ENCODE measurements around the gene TRIM46.

The TRIM46 gene

DNA sequence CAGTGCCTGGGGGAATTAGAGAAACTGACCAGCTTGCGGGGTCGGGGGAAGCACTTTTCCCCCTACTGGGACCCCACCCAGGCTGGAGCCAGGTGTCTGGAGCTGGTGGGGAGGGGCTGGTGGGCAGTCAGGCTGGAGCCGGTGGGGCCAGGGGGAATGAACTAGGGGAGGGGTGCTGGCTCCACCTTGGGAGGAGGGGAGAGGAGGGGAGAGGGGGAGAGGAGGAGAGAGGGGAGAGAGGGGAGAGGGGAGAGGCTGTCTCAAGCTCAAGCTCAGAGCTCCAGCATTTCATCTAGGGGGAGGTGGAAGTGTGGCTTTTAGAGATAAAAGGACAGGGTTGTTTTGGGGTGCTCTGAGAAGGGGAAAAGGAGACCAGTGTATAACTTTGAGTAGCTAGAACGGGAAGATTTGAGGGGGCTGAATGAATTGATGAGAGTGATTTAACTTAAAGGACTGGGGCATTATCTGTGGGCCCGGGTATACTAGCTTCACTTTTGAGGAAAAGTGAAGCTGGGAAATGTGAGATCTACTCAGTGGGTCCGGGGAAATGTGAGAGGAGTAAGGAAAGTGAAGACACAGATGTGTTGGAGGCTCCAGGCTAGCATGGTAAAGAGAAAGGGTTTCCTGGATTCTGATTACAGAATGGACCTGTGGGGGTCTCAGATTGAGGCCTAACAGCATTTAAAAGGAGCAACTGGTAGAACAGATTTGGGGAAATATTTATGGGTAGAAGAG lies 43.2 kb upstream of the TRIM46 start:
- Histone ChIP-seq H3K4me2 (no peak overlapping the region), H3K79me2 (ENCODE audit: insufficient read depth, low read depth) (no peaks in the 10 kb centered on the region), H3K4me1 (ENCODE audit: low read depth, poor library complexity, severe bottlenecking) (peaks cover 36% of the 10 kb centered on the region), H3K9ac (no peak overlapping the region), H3K27ac (no peak overlapping the region), H3K4me3 (IDR thresholded peaks at IDR 0.05; ENCODE audit: insufficient read depth, low read depth, low read length) (no peak overlapping the region), H3K27me3 (ENCODE audit: insufficient read depth, low read depth) (peaks cover 43% of the 10 kb centered on the region), H2AFZ (ENCODE audit: low read depth) (no peak overlapping the region), H4K20me1 (ENCODE audit: insufficient read depth) (no peaks in the 10 kb centered on the region), H3K36me3 (ENCODE audit: insufficient read depth) (no peaks in the 10 kb centered on the region)
- TF ChIP-seq, protein P1, sequence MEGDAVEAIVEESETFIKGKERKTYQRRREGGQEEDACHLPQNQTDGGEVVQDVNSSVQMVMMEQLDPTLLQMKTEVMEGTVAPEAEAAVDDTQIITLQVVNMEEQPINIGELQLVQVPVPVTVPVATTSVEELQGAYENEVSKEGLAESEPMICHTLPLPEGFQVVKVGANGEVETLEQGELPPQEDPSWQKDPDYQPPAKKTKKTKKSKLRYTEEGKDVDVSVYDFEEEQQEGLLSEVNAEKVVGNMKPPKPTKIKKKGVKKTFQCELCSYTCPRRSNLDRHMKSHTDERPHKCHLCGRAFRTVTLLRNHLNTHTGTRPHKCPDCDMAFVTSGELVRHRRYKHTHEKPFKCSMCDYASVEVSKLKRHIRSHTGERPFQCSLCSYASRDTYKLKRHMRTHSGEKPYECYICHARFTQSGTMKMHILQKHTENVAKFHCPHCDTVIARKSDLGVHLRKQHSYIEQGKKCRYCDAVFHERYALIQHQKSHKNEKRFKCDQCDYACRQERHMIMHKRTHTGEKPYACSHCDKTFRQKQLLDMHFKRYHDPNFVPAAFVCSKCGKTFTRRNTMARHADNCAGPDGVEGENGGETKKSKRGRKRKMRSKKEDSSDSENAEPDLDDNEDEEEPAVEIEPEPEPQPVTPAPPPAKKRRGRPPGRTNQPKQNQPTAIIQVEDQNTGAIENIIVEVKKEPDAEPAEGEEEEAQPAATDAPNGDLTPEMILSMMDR (conservative IDR thresholded peaks at IDR 0.05; ENCODE audit: low read depth, low read length): no peak

DNA sequence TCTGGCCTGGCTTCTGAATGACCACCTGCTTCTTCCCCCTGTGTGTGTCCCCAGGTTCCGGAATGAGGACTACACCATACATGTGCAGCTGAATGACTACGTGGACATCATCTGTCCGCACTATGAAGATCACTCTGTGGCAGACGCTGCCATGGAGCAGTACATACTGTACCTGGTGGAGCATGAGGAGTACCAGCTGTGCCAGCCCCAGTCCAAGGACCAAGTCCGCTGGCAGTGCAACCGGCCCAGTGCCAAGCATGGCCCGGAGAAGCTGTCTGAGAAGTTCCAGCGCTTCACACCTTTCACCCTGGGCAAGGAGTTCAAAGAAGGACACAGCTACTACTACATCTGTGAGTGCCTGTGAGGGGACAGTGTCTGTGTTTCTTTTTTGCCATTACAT lies 42.4 kb upstream of the TRIM46 start:
- H4K20me1 ChIP-seq (ENCODE audit: insufficient read depth): no peaks in the 10 kb centered on the region
- H3K27me3 ChIP-seq (ENCODE audit: insufficient read depth, low read depth): peaks cover 35% of the 10 kb centered on the region
- H3K79me2 ChIP-seq (ENCODE audit: insufficient read depth, low read depth): no peaks in the 10 kb centered on the region
- H3K4me3 ChIP-seq (IDR thresholded peaks at IDR 0.05; ENCODE audit: insufficient read depth, low read depth, low read length): no peak overlapping the region
- no peak overlapping the region for H3K27ac ChIP-seq
- TF ChIP-seq, protein P1 (conservative IDR thresholded peaks at IDR 0.05; ENCODE audit: low read depth, low read length): no peak
- no peak overlapping the region for H3K4me2 ChIP-seq
- H3K36me3 ChIP-seq (ENCODE audit: insufficient read depth): no peaks in the 10 kb centered on the region
- H3K4me1 ChIP-seq (ENCODE audit: low read depth, poor library complexity, severe bottlenecking): peaks cover 36% of the 10 kb centered on the region
- no peak overlapping the region for H3K9ac ChIP-seq
- H2AFZ ChIP-seq (ENCODE audit: low read depth): no peak overlapping the region

DNA sequence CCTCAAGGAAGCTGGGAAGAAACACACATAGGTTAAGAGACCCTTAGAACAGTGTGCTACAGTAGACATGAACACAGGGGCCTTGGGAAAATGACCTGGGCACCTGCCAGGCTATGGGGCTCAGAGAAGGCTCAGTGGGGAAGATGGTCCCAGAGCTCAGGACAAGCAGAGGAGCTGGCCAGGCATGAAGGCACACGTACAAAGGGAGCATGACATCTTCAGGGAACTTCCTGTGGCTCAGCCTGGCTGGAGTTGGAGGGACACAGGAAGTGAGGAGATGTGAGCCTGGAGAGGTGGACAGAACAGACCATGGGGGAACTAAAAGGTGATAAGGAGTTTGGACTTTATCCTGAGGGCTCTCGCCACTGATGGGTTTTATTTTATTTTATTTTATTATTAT lies 41.8 kb upstream of the TRIM46 start:
- no peak overlapping the region for H3K4me3 ChIP-seq (IDR thresholded peaks at IDR 0.05; ENCODE audit: insufficient read depth, low read depth, low read length)
- H3K36me3 ChIP-seq (ENCODE audit: insufficient read depth): no peaks in the 10 kb centered on the region
- peaks cover 29% of the 10 kb centered on the region for H3K27me3 ChIP-seq (ENCODE audit: insufficient read depth, low read depth)
- no peak overlapping the region for H3K4me2 ChIP-seq
- no peak overlapping the region for H3K9ac ChIP-seq
- H3K4me1 ChIP-seq (ENCODE audit: low read depth, poor library complexity, severe bottlenecking): peaks cover 34% of the 10 kb centered on the region
- H2AFZ ChIP-seq (ENCODE audit: low read depth): no peak overlapping the region
- 0 out of 2 replicates have a peak, but pooled peaks cover 3% of the 10 kb centered on the region for H3K79me2 ChIP-seq (ENCODE audit: insufficient read depth, low read depth)
- no peak overlapping the region for H3K27ac ChIP-seq
- no peaks in the 10 kb centered on the region for H4K20me1 ChIP-seq (ENCODE audit: insufficient read depth)
- TF ChIP-seq, protein P1 (conservative IDR thresholded peaks at IDR 0.05; ENCODE audit: low read depth, low read length): no peak

DNA sequence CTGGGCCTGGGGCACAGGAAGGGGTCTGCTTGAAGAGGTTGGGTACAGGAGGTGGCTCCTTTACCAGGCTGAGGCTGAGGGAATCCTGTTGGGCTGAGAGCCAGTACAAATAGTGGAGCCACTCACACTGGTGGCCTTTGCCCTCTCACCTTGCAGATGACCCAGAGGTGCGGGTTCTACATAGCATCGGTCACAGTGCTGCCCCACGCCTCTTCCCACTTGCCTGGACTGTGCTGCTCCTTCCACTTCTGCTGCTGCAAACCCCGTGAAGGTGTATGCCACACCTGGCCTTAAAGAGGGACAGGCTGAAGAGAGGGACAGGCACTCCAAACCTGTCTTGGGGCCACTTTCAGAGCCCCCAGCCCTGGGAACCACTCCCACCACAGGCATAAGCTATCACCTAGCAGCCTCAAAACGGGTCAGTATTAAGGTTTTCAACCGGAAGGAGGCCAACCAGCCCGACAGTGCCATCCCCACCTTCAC lies 39.8 kb upstream of the TRIM46 start:
- H4K20me1 ChIP-seq (ENCODE audit: insufficient read depth): no peaks in the 10 kb centered on the region
- H3K9ac ChIP-seq: no peak overlapping the region
- H3K4me2 ChIP-seq: no peak overlapping the region
- TF ChIP-seq, protein P1 (conservative IDR thresholded peaks at IDR 0.05; ENCODE audit: low read depth, low read length): no peak
- H3K27me3 ChIP-seq (ENCODE audit: insufficient read depth, low read depth): peaks cover 9% of the 10 kb centered on the region; the same call in 1 of the 2 replicates
- peaks cover 16% of the 10 kb centered on the region; the same call in 1 of the 2 replicates for H3K79me2 ChIP-seq (ENCODE audit: insufficient read depth, low read depth)
- no peak overlapping the region for H2AFZ ChIP-seq (ENCODE audit: low read depth)
- peaks cover 25% of the 10 kb centered on the region for H3K4me1 ChIP-seq (ENCODE audit: low read depth, poor library complexity, severe bottlenecking)
- no peak overlapping the region for H3K4me3 ChIP-seq (IDR thresholded peaks at IDR 0.05; ENCODE audit: insufficient read depth, low read depth, low read length)
- no peaks in the 10 kb centered on the region for H3K36me3 ChIP-seq (ENCODE audit: insufficient read depth)
- H3K27ac ChIP-seq: no peak overlapping the region
